GM21526 (cell line): ENCODE measurements around the gene NELL2.

Source experiments
- ATAC-seq: cut with Tn5 transposase; IDR thresholded peaks from one replicate; pipeline ENCODE4 v1.9.1; 2021; ENCODE audit warnings: moderate library complexity; ENCODE audit not compliant: unreplicated experiment, low FRiP score

NELL2 gene

GRCh38 chr12:44500423-44500822 lies 375.7 kb downstream of the NELL2 start:
- no peak for ATAC-seq

- ATAC-seq = no peak
Observed at GRCh38 chr12:44497044-44497443, 379.1 kb downstream of the NELL2 start.

DNA sequence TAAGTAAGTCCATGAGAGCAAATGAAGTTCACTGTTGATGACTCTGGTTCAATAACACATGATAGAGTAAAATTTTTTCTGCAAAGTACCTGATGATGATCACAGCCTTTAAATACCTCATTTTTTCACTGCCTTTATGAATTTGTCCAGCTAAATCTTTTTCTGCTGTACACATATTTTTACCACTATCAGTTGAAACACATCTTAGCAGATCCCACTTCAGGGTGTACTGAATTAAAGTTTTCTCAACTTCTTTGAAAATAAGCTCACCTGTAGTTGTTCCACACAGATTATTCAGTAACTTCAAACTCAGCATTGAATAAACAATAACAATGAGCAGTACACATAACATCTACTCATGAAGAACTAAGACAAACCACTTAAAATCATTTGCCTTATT lies 385.9 kb downstream of the NELL2 start:
- ATAC-seq = no peak

GRCh38 chr12:44488180-44488579 lies 387.9 kb downstream of the NELL2 start:
- ATAC-seq = no peak

- no peak for ATAC-seq
Observed at GRCh38 chr12:44484862-44485261, 391.3 kb downstream of the NELL2 start.

DNA sequence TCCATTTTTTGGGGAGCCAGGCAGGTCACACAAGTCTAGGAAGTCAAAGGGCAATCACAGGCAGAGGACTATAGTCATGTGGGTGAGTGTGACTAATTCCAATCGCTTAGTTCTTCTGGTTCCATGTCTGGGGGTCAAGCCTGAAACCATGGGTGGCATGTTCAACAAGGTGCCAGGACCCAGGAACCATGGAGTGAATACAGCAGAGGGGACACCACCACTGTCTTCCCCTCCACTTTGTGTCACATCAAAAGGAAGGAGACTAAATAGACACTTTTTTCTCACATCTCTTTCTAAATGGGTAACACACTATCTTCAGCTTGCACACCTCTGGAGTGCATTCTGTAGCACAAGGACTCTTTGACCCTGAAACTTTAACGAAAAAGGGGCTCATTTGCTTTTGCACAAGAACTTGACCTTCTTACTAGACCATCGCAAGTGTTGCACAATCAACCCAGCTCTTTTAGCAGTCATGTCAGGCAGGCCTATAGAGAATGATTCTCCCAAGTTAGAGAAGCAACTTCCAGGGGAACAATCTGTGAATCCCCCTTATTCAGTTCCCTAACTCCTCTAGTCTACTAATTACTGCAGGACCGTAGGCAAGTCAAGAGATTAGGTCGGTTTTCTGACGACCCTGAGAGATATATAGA lies 398.7 kb downstream of the NELL2 start:
- no peak for ATAC-seq

DNA sequence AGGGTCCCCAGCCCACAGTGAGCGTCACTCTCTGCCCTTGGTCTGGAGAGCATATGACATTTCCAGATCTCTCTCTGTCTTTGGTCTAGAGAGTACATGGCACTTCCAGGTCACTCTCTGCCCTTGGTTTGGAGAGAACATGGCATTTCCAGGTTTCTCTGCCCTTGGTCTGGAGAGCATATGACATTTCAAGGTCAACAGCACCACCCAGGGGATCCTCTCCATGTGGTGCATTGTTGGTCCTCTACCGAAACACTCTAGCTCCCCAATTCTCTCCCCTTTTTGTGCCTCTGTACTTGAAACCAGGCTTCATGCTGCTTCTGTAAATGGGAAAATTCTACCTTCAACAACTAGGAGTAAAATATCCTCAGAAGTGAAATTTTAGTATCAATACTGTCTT lies 399.4 kb downstream of the NELL2 start:
- ATAC-seq = no peak

GRCh38 chr12:44465139-44465538 lies 411.0 kb downstream of the NELL2 start:
- ATAC-seq = no peak

DNA sequence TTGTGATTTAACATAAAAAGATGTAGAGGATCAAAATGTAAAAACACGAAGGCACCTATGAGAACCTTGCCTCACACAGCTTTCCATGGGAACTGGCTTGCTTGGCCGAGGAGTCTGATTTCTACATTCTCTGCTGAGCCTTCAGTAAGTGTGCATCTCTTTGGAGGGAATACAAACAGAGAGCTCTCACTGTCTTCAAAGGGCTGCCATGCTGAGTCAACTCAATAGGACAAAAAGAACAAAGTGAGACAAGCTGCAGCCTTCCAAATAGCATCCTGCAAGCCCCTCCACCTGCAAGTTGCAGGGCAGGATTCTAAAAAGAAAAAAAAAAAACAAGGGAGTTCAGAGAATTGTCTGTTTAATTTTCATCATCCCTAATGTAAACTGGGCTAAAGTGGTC lies 411.9 kb downstream of the NELL2 start:
- no peak for ATAC-seq

- no peak for ATAC-seq
Observed at GRCh38 chr12:44462729-44463128, 413.4 kb downstream of the NELL2 start.

GRCh38 chr12:44460261-44460660 lies 415.9 kb downstream of the NELL2 start:
- ATAC-seq = no peak

DNA sequence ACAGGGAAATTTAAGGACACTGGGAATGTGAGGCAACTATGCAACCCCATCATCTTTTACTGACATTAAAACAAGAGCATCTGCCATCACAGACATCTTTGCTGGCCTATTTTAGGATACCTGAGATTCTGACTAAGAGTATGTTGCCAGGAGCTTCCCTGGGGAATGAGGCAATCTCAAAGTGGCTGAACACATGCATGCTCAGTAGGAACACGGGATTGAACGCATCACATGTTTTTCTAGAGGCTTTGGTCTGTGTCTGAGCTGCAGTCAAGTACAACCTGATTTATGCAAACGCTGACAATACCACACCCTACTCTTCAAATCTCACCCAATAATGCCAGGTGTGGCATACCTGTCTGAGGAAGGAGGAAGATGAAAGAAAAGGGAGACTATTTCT lies 416.5 kb downstream of the NELL2 start:
- ATAC-seq = no peak
